Measurements from ENCODE around the gene DLGAP1. TPM values are rescaled to one million over a fixed set of nuclear protein-coding genes. Genes with fewer than 3 reads are reported as not detected.

DLGAP1 gene
- total and polyA plus RNA-seq, 10 of the 15 experiments (the other 5 are each of a cell fraction or from before 2014, with no cell fraction given), result 0.23 to 27.6 (median 1.9) TPM

DNA sequence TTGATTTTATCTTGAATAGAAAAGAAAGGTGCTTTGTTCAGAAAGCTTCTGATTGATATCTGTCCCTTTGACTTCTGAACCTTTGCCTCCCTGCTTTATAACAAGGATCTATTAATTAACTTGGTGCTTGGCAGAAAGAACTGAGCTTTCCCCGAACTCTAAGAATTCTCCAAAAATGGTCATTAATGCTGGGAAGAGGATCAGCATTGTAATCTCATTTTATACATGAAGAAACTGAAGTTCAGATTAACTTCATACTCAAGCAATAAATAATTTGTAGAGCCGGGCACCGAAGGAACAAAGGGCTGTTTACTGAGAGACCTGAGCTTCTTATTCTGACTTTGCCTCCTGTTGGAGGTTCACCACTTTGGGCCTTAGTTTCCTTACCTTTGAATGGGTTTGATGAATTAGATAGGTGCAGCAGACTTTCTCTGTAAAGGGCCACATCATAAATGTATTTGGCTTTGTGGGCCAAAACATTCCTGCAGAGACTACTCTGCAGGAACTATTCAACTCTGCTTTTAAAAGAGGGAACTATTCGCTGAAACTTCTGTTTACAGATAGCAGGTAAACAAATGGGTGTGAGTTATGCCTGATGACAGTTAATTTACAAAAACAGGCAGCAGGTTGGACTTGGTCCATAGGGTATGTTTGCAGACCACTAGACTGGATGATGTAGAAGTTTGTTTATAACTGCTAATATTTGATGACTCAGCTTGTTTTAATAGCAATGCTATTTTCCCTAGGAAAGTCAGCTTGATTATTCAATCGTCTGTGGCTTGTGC lies 732.3 kb downstream of the DLGAP1 start:
- H2AFZ ChIP-seq (ENCODE audit: control insufficient read depth, low read depth, low read length), result no peak overlapping the region
- no peak for DNase-seq (ENCODE audit: low read depth, low spot score)
- no peak overlapping the region for H3K4me2 ChIP-seq (ENCODE audit: control insufficient read depth, insufficient read depth)
- ChIA-PET POLR2A (interaction anchor here (0.6 to 0.8 kb wide), 2 partner anchors 11 to 28 kb away, joined by 3 to 4 read pairs; no protein-coding TSS in a partner anchor), CTCF (interaction anchor here (1.1 kb wide), 2 partner anchors 18 to 397 kb away, joined by 3 to 4 read pairs; no protein-coding TSS in a partner anchor), RAD21 (ENCODE audit: unreplicated experiment) (interaction anchor here (0.8 kb wide), 1 partner anchor 725 kb away, joined by 4 read pairs; no protein-coding TSS in a partner anchor), SMC1A (ENCODE audit: uncharacterized antibody, unreplicated experiment) (interaction anchor here (1.0 to 1.3 kb wide), 5 partner anchors 8 to 272 kb away, joined by 3 to 4 read pairs (median 3); no protein-coding TSS in a partner anchor)
- no peak for ATAC-seq
- no peaks in the 10 kb centered on the region; a peak in 1 of 4 replicates for H3K36me3 ChIP-seq (ENCODE audit: control insufficient read depth in 2 of 2, insufficient read depth in 2 of 2, low read length in 1 of 2)
- in situ Hi-C loops (cut with MboI) (no loop called here), intact Hi-C loops (cut with micrococcal nuclease; ENCODE audit: unreplicated experiment) (no loop called here)
- H4K20me1 ChIP-seq (ENCODE audit: control insufficient read depth, insufficient read depth), result no peaks in the 10 kb centered on the region
- no peaks in the 10 kb centered on the region; a peak in 1 of 4 replicates for H3K27me3 ChIP-seq (replicated peaks in 1 of 2; ENCODE audit: control insufficient read depth in 2 of 2, insufficient read depth in 2 of 2, low read length in 1 of 2)
- no peak for TF ChIP-seq RB1 (IDR thresholded peaks at IDR 0.05; ENCODE audit: borderline replicate concordance)
- WGBS (ENCODE audit: insufficient coverage, insufficient replicate concordance, low lambda C conversion rate, missing lambda C conversion rate), result 5% methylated on average over 5 of the region's 5 CpGs
- H3K4me3 ChIP-seq, result no peak overlapping the region
- no peaks in the 10 kb centered on the region for H3K4me1 ChIP-seq (ENCODE audit: control insufficient read depth, insufficient read depth, low read length)
- FAIRE-seq, result no peak
- H3K79me2 ChIP-seq (ENCODE audit: control insufficient read depth, insufficient read depth, low read length), result no peaks in the 10 kb centered on the region
- H3K9me3 ChIP-seq (replicated peaks; ENCODE audit: control insufficient read depth, insufficient read depth, low read length), result no peaks in the 10 kb centered on the region
- no TSS peak for BruUV-seq (replicated peaks)
- H3K9ac ChIP-seq (ENCODE audit: control insufficient read depth, insufficient read depth, low read length), result no peak overlapping the region
- no peak overlapping the region for H3K27ac ChIP-seq (ENCODE audit: control insufficient read depth, insufficient read depth)

DNA sequence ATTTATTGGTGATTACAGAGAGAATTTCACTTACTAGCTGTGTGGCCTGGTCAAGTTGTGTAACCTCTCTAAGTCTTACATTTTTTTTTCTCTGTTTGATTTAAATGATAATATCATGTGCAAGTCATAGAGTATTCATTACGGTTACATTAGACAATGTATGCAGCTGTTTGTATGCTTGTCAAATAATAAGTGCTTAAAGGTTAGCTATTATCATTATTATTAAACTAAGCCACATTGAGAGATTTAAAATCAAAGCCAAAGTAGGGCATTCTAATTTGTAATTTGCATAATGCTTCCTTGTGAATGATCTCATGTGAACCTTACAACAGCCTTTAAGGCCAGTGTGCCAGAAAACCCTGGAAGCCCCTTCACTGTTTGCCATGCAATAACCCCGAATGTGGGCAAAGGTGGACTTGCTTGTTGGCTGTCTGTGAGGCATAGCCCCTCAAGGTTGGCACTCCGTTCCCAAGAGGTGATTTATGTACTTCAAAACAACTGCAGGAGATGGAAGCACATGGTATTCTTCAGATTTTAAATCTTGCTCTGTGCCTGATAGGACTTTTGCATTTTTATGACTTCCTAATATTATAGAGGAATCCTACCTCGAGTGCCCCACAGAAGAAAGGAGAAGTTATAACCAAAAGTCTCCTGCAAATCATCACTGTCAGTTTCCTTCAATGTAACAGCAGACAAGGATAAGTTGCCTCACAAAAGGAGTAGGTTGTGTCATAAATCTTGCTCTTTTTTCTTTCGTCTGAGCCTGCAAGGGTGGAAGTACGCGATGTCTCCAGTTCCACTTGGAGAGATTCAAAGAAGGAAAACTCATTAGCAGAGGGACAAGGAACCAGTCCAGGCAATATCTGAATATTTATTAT lies 733.1 kb downstream of the DLGAP1 start:
- WGBS (ENCODE audit: insufficient coverage, insufficient replicate concordance, low lambda C conversion rate, missing lambda C conversion rate), result 14% methylated on average over 7 of the region's 7 CpGs
- Histone ChIP-seq H3K79me2 (ENCODE audit: control insufficient read depth, insufficient read depth, low read length) (no peaks in the 10 kb centered on the region), H3K4me3 (no peak overlapping the region), H3K36me3 (ENCODE audit: control insufficient read depth in 2 of 2, insufficient read depth in 2 of 2, low read length in 1 of 2) (no peaks in the 10 kb centered on the region), H2AFZ (ENCODE audit: control insufficient read depth, low read depth, low read length) (no peak overlapping the region), H3K27ac (ENCODE audit: control insufficient read depth, insufficient read depth) (no peak overlapping the region), H3K4me1 (ENCODE audit: control insufficient read depth, insufficient read depth, low read length) (no peaks in the 10 kb centered on the region), H3K27me3 (replicated peaks in 1 of 2; ENCODE audit: control insufficient read depth in 2 of 2, insufficient read depth in 2 of 2, low read length in 1 of 2) (no peaks in the 10 kb centered on the region), H3K4me2 (ENCODE audit: control insufficient read depth, insufficient read depth) (no peak overlapping the region), H3K9ac (ENCODE audit: control insufficient read depth, insufficient read depth, low read length) (no peak overlapping the region), H3K9me3 (replicated peaks; ENCODE audit: control insufficient read depth, insufficient read depth, low read length) (no peaks in the 10 kb centered on the region), H4K20me1 (ENCODE audit: control insufficient read depth, insufficient read depth) (no peaks in the 10 kb centered on the region)
- in situ Hi-C loops (cut with MboI) (no loop called here), intact Hi-C loops (cut with micrococcal nuclease; ENCODE audit: unreplicated experiment) (no loop called here)
- RAD21 ChIA-PET (ENCODE audit: unreplicated experiment), result interaction anchor here (0.8 to 1.1 kb wide), 2 partner anchors 37 to 726 kb away, joined by 3 to 4 read pairs; no protein-coding TSS in a partner anchor
- DNase-seq (ENCODE audit: low read depth, low spot score), result no peak
- no TSS peak for BruUV-seq (replicated peaks)
- SMC1A ChIA-PET (ENCODE audit: uncharacterized antibody, unreplicated experiment), result interaction anchor here (1.0 to 1.3 kb wide), 4 partner anchors 12 to 273 kb away, joined by 3 to 4 read pairs (median 3); no protein-coding TSS in a partner anchor
- POLR2A ChIA-PET, result interaction anchor here (0.8 kb wide), 1 partner anchor 12 kb away, joined by 3 read pairs; no protein-coding TSS in a partner anchor
- no peak for FAIRE-seq
- CTCF ChIA-PET, result interaction anchor here (0.8 to 1.5 kb wide), 5 partner anchors 17 to 398 kb away, joined by 3 to 6 read pairs (median 4); no protein-coding TSS in a partner anchor
- ATAC-seq, result no peak
- TF ChIP-seq RAD21 (IDR thresholded peaks at IDR 0.05; ENCODE audit: insufficient read depth, low read depth, low read length) (no peak), NFYA (IDR thresholded peaks at IDR 0.05; ENCODE audit: borderline replicate concordance, low read depth, low read length) (no peak), TCF7 (IDR thresholded peaks at IDR 0.05; ENCODE audit: borderline replicate concordance) (no peak)
- TF ChIP-seq, protein P1, sequence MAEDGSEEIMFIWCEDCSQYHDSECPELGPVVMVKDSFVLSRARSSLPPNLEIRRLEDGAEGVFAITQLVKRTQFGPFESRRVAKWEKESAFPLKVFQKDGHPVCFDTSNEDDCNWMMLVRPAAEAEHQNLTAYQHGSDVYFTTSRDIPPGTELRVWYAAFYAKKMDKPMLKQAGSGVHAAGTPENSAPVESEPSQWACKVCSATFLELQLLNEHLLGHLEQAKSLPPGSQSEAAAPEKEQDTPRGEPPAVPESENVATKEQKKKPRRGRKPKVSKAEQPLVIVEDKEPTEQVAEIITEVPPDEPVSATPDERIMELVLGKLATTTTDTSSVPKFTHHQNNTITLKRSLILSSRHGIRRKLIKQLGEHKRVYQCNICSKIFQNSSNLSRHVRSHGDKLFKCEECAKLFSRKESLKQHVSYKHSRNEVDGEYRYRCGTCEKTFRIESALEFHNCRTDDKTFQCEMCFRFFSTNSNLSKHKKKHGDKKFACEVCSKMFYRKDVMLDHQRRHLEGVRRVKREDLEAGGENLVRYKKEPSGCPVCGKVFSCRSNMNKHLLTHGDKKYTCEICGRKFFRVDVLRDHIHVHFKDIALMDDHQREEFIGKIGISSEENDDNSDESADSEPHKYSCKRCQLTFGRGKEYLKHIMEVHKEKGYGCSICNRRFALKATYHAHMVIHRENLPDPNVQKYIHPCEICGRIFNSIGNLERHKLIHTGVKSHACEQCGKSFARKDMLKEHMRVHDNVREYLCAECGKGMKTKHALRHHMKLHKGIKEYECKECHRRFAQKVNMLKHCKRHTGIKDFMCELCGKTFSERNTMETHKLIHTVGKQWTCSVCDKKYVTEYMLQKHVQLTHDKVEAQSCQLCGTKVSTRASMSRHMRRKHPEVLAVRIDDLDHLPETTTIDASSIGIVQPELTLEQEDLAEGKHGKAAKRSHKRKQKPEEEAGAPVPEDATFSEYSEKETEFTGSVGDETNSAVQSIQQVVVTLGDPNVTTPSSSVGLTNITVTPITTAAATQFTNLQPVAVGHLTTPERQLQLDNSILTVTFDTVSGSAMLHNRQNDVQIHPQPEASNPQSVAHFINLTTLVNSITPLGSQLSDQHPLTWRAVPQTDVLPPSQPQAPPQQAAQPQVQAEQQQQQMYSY (CRISPR knock-in tag; IDR thresholded peaks at IDR 0.05), result no peak
